Pancreas (tissue), 10 donors: Measurements from ENCODE around the gene EPG5. TPM values are rescaled to one million over a fixed set of nuclear protein-coding genes. Genes with fewer than 3 reads are reported as not detected.
"Not testable (repeated sequence)": the region's sequence is repeated elsewhere in the genome, so short reads cannot be mapped to it uniquely, and the experiment has no call there.

Experiments used
- ATAC-seq, 4 donors: fragments of 200-7000 bp; cut with Tn5 transposase; one replicate each; pipeline versions ENCODE4 v1.8.0 to v1.9.1; 2020; ENCODE audit warnings: mild to moderate bottlenecking in 4 of 4, moderate library complexity in 4 of 4
- DNase-seq, 6 donors: peaks; one replicate each; pipeline ENCODE4 v3.0.0-alpha.2; 2020
- FAIRE-seq: peaks from 2 replicates; lab custom pipeline; 2012; peaks lifted over from hg19 to GRCh38; lab: Jason Lieb, UNC
- H3K27ac ChIP-seq, 4 donors: fragments of 200-600 bp; sonication (generic); 1 replicate in 3 of 4; 2 replicates in 1 of 4; pipeline versions ENCODE4 v1.5.0 to v1.8.0; 2020
- H3K27me3 ChIP-seq, 4 donors: fragments of 200-600 bp; one replicate each; pipeline ENCODE4 v1.8.0; 2021
- H3K36me3 ChIP-seq, 3 donors: fragments of 200-600 bp; sonication (generic) in 1 of 3; one replicate each; pipeline versions ENCODE4 v1.5.0 to v1.8.0; 2020 to 2021
- H3K4me1 ChIP-seq, 3 donors: fragments of 200-600 bp; one replicate each; pipeline ENCODE4 v1.8.0; 2021
- H3K4me3 ChIP-seq, 4 donors: fragments of 200-600 bp; sonication (generic) in 2 of 4; one replicate each; pipeline versions ENCODE4 v1.5.0 to v1.8.0; 2020 to 2021
- H3K9me3 ChIP-seq, 4 donors: fragments of 200-600 bp; one replicate each; pipeline ENCODE4 v1.8.0; 2021
- CTCF ChIP-seq, 4 donors: fragments of 200-600 bp; sonication (generic) in 3 of 4; IDR thresholded peaks; one replicate each; pipeline versions ENCODE4 v1.5.0 to v1.8.0; 2021; ENCODE audit warnings: antibody characterized with exemption in 4 of 4
- WGBS, 2 donors: extraction: QIAGEN DNeasy Blood & Tissue Kit; methylation state at CpG; one replicate each; pipeline ENCODE4 v1.1.7; 2013; 5-methylcytosine and 5-hydroxymethylcytosine counted together
- intact Hi-C, 3 donors: fragments of 100-400 bp; cut with DNase I; formaldehyde crosslinking; loops; one replicate each; pipeline versions ENCODE4 v1.11.1 to v1.14.2; 2022
- polyA plus RNA-seq, 2 donors: library from polyadenylated mRNA; stranded (reverse); fragments of 200-250 nt; gene quantifications; one replicate each; pipeline ENCODE4 v1.2.3, GENCODE V29; 2013
- total RNA-seq, 6 donors: library from RNA; stranded (reverse); fragmentation: NEBNext Ultra II Directional in 4 of 6; extraction: Animal tissue kit (Norgen Biotek cat#: 25700) in 4 of 6; gene quantifications; one replicate each; pipeline versions ENCODE4 v1.2.1 to v1.2.4, GENCODE V29; 2021 to 2023
- donor health status: healthy with polysubstance abuse.
- donor health status: DM: no; HTN: no; CAD: no; lungs with moderate emphysema.
- donor health status: DM: no; HTN: no; CAD: no.
- donor health status: control.
- donor health status: control.
- donor health status: Bipolar disorder and iron deficiency.
- donor health status: DM: yes; HTN: yes; CAD: no.
- donor health status: DM: no; HTN: no; CAD: no.
- donor health status: DM: no; HTN: no; CAD: no.
- donor health status: DM: yes; HTN: yes; CAD: no.

The EPG5 gene
- total and polyA plus RNA-seq, 8 donors, result 4.9 to 18.4 (median 10.1) TPM

GRCh38 chr18:45993438-45993837, 26.3 kb upstream of the EPG5 start:
- Histone ChIP-seq H3K27ac (no peak overlapping the region), H3K27me3 (no peaks in the 10 kb centered on the region), H3K4me3 (no peak overlapping the region), H3K36me3 (no peaks in the 10 kb centered on the region), H3K9me3 (no peaks in the 10 kb centered on the region), H3K4me1 (no peaks in the 10 kb centered on the region)
- 81 to 83% methylated on average over 4 of the region's 4 CpGs for WGBS, 2 donors
- FAIRE-seq (no peak), ATAC-seq (no peak), DNase-seq (no peak)
- intact Hi-C loops, result no loop called here
- TF ChIP-seq CTCF (IDR thresholded peaks at IDR 0.05), result no peak

DNA sequence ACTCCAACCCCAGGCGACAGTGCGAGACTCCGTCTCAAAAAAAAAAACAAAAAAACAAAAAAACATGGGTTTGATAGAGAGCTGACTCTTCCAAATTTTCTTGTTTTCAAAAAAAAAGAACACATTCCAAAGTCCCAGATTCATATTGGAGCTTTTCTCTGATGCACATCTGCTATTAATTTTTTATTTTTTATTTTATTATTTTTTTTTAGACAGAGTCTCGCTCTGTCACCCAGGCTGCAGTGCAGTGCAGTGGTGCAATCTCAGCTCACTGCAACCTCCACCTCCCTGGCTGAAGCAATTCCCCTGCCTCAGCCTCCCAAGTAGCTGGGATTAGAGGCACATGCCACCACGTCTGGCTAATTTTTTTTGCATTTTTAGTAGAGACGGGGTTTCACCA, 25.4 kb upstream of the EPG5 start:
- DNase-seq, H3K36me3 ChIP-seq, H3K4me3 ChIP-seq, FAIRE-seq, H3K4me1 ChIP-seq, ATAC-seq, H3K9me3 ChIP-seq, H3K27ac ChIP-seq, intact Hi-C loops, H3K27me3 ChIP-seq: not testable (repeated sequence)
- WGBS, 2 donors, result 90 to 94% methylated on average over 6 of the region's 6 CpGs

DNA sequence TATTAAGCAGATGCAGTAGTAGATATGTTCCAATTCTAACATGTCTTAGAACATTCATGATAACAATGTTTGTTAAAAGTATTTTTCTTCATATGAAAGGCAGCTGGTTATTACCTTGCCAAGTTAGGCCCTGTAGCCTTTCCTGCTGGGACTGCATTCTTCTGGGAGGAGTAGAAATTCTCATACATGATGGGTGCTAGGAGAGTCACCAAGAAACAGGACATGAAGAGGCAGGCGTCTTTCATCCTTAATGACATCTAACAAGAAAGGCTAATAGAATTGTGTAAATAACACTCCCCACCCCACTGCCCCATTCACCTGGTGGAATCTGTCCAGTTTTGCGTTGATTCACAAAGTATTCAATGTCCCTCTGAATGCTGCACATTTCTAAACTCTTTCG, 24.7 kb upstream of the EPG5 start:
- H3K36me3 ChIP-seq, result no peaks in the 10 kb centered on the region
- FAIRE-seq, result no peak

GRCh38 chr18:45984546-45985235, 17.6 kb upstream of the EPG5 start:
- ATAC-seq, result no peak
- Histone ChIP-seq H3K27ac (no peak overlapping the region), H3K27me3 (no peaks in the 10 kb centered on the region), H3K9me3 (no peaks in the 10 kb centered on the region), H3K4me3 (no peak overlapping the region), H3K4me1 (no peaks in the 10 kb centered on the region), H3K36me3 (no peaks in the 10 kb centered on the region)
- no peak for TF ChIP-seq CTCF (IDR thresholded peaks at IDR 0.05)
- intact Hi-C loops, result no loop called here
- no peak for FAIRE-seq
- WGBS, 2 donors, result 78 to 86% methylated on average over 4 of the region's 4 CpGs
- DNase-seq, result no peak

More for the DNA sequence above, 24.7 kb upstream of the EPG5 start:
- no peak for DNase-seq
- no peak overlapping the region for H3K27ac ChIP-seq
- no peaks in the 10 kb centered on the region for H3K9me3 ChIP-seq
- H3K27me3 ChIP-seq, result no peaks in the 10 kb centered on the region
- intact Hi-C loops, result no loop called here
- no peak for ATAC-seq
- no peak for TF ChIP-seq CTCF (IDR thresholded peaks at IDR 0.05)
- WGBS, 2 donors, result 92% methylated on average over 3 of the region's 3 CpGs
- H3K4me1 ChIP-seq, result no peaks in the 10 kb centered on the region
- no peak overlapping the region for H3K4me3 ChIP-seq

- TF ChIP-seq CTCF (IDR thresholded peaks at IDR 0.05), result no peak
- Histone ChIP-seq H3K36me3 (no peaks in the 10 kb centered on the region), H3K9me3 (no peaks in the 10 kb centered on the region), H3K27me3 (no peaks in the 10 kb centered on the region), H3K27ac (no peak overlapping the region), H3K4me3 (no peak overlapping the region), H3K4me1 (peaks cover 0 to 11% (median 0%) of the 10 kb centered on the region in 3 donors)
- DNase-seq, result no peak
- FAIRE-seq, result no peak
- no peak for ATAC-seq
- intact Hi-C loops, result no loop called here
- WGBS, 2 donors, result 61 to 84% methylated on average over 2 of the region's 2 CpGs
Observed at GRCh38 chr18:45981821-45982220, 14.7 kb upstream of the EPG5 start.
